Stimulated activated memory B cell treated with anti-CD40 and anti-IgM and Interleukin-4, amounts not matched to agents 10 μg/mL and 1 μg/mL and 100 μg/mL, for 72 hours (primary cell): Measurements from ENCODE around the gene SYNE1.

Experiments used
- ATAC-seq: fragments of 150-1000 bp; cut with Tn5 transposase; 2 replicates; pipeline ENCODE4 v1.10.0; 2021
- H3K27ac Mint-ChIP-seq: one replicate; pipeline ENCODE4 v1.8.0; 2022; ENCODE audit warnings: mild to moderate bottlenecking, mixed read lengths
- H3K27me3 Mint-ChIP-seq: one replicate; pipeline ENCODE4 v1.8.0; 2022; ENCODE audit warnings: mixed read lengths
- H3K36me3 Mint-ChIP-seq: one replicate; pipeline ENCODE4 v1.8.0; 2022; ENCODE audit warnings: mixed read lengths
- H3K4me1 Mint-ChIP-seq: one replicate; pipeline ENCODE4 v1.8.0; 2022; ENCODE audit warnings: mixed read lengths
- H3K4me3 Mint-ChIP-seq: one replicate; pipeline ENCODE4 v1.8.0; 2022; ENCODE audit warnings: mild to moderate bottlenecking, moderate library complexity, mixed read lengths
- H3K9me3 Mint-ChIP-seq: one replicate; pipeline ENCODE4 v1.8.0; 2022; ENCODE audit warnings: mixed read lengths

SYNE1 gene

DNA sequence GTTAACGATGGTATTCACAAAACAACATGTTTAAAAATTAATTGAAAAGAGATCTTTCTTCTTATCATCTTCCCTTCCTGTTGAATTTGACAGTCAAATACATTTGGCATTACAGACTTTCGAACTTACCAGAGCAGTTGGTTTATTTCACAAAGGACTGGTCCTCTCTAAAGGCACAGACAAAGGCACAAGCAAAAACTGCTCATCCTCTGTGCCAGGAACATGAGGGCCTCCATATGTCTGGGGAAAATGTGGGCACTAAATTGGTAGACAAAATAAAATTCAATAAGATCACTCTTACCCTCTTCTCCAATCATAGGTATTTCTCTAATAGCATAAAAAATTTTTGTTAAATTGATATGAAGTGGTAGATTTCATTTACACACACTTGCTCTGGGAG, 40.4 kb downstream of the SYNE1 start:
- no peaks in the 10 kb centered on the region for H3K9me3 Mint-ChIP-seq
- ATAC-seq, result no peak

DNA sequence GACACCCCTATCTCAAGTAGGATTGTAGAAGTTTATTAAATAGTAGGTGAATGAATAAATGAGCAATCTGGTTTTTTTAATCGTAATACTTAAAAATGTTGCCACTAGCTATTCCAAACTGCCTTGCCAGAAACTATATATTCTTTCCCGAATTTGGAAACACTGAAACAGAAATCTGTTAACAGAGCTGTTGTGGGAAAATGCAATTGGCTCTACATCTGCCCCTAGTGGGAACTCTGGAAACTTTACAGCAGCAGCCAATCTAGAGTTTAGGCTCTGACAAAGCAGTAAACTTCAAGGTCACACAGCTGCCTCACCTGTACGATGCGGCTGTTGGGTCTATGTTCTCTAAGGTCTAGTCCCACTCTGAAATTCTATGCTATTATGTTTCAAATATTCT, 41.7 kb downstream of the SYNE1 start:
- H3K36me3 Mint-ChIP-seq, result no peaks in the 10 kb centered on the region
- ATAC-seq, result no peak
- no peak overlapping the region for H3K4me3 Mint-ChIP-seq
- peaks cover 9% of the 10 kb centered on the region for H3K27me3 Mint-ChIP-seq
- H3K4me1 Mint-ChIP-seq, result no peaks in the 10 kb centered on the region
- no peak overlapping the region for H3K27ac Mint-ChIP-seq
- no peaks in the 10 kb centered on the region for H3K9me3 Mint-ChIP-seq

More for the DNA sequence above, 40.4 kb downstream of the SYNE1 start:
- Mint-ChIP-seq H3K27ac (no peak overlapping the region), H3K36me3 (no peaks in the 10 kb centered on the region), H3K4me3 (no peak overlapping the region), H3K27me3 (peaks cover 9% of the 10 kb centered on the region), H3K4me1 (no peaks in the 10 kb centered on the region)

DNA sequence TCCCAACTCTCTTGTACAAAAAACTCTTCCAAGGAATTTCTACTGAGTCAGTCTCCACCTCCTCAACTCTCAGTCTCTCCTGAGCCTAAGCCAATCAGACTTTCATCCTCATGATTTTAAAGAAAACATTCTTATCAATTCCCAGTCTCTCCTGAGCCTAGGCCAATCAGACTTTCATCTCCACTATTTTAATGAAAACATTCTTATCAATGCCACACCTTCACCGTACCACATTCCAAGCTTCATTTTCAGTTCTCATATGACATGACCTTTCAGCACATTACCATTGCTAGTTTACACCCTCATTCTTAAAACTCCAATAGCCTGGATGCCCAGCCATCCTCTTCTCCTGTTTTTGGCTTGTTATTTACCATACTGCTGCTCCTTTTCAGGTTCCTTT, 42.5 kb downstream of the SYNE1 start:
- Mint-ChIP-seq H3K27ac (no peak overlapping the region), H3K36me3 (no peaks in the 10 kb centered on the region), H3K4me3 (no peak overlapping the region), H3K27me3 (peaks cover 6% of the 10 kb centered on the region), H3K9me3 (no peaks in the 10 kb centered on the region), H3K4me1 (no peaks in the 10 kb centered on the region)
- no peak for ATAC-seq

DNA sequence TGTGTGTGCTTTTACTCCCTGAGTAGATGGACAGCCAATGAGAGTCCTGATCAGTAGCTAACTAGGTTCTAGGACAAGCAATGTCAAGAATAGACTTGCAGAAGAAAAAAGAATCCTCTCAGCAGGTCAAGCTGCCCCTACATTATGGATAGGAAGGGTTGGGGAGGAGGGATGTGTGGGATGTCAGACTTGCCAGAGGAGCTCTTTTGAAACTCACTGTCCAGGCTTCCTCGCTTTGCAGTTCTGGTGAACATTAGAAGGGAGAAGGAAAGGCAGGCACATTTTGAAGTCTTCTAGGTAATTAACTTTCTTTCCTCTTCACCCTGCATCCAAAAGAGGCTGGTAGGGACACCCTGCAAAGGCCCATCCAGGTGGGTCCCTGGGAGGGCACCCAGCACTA, 48.7 kb downstream of the SYNE1 start:
- Mint-ChIP-seq H3K9me3 (no peaks in the 10 kb centered on the region), H3K27me3 (no peaks in the 10 kb centered on the region), H3K4me3 (no peak overlapping the region)

DNA sequence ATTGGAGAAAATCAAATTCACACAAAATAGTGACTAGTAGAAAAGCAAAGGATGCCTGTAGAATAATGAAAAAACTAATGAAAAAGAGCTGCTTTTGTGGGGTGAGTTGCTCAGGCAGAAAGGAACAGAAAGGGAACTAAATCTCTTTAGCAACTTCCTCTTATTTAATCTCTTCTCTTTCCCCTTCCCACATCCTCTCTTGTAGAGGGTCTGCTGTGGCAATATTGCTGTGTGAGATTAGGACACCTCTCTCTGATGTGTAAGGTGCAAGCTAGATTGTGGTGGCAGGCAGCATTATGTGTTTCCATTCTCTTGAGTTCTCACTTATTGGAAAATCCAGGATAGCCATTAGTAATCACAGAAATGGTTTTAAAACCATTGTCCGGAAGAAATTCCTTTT, 49.7 kb downstream of the SYNE1 start:
- ATAC-seq, result no peak
- peaks cover 8% of the 10 kb centered on the region for H3K4me1 Mint-ChIP-seq
- no peaks in the 10 kb centered on the region for H3K9me3 Mint-ChIP-seq
- no peak overlapping the region for H3K27ac Mint-ChIP-seq
- no peaks in the 10 kb centered on the region for H3K36me3 Mint-ChIP-seq
- no peak overlapping the region for H3K4me3 Mint-ChIP-seq
- H3K27me3 Mint-ChIP-seq, result no peaks in the 10 kb centered on the region

More for the DNA sequence above, 48.7 kb downstream of the SYNE1 start:
- no peak for ATAC-seq
- no peaks in the 10 kb centered on the region for H3K36me3 Mint-ChIP-seq
- peaks cover 8% of the 10 kb centered on the region for H3K4me1 Mint-ChIP-seq
- H3K27ac Mint-ChIP-seq, result no peak overlapping the region

DNA sequence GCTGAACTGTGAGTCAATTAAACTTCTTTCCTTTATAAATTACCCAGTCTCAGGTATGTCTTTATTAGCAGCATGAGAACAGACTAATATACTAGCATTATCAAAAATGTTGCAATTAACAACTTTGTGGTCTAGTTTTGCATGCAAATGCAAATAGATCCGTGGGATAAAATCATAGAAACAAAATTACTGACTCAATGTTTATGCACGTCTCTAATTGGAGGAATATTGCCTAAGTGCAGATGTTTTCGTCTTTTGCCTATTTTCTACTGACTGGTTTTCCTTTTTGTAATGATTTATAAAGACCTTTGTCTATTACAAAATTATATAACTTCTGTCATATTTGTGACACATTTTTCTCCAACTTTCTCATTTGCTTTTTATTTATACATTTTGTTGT, 51.9 kb downstream of the SYNE1 start:
- ATAC-seq, result no peak
- no peaks in the 10 kb centered on the region for H3K36me3 Mint-ChIP-seq
- no peaks in the 10 kb centered on the region for H3K9me3 Mint-ChIP-seq
- no peak overlapping the region for H3K27ac Mint-ChIP-seq
- H3K27me3 Mint-ChIP-seq, result no peaks in the 10 kb centered on the region
- peaks cover 8% of the 10 kb centered on the region for H3K4me1 Mint-ChIP-seq
- no peak overlapping the region for H3K4me3 Mint-ChIP-seq

DNA sequence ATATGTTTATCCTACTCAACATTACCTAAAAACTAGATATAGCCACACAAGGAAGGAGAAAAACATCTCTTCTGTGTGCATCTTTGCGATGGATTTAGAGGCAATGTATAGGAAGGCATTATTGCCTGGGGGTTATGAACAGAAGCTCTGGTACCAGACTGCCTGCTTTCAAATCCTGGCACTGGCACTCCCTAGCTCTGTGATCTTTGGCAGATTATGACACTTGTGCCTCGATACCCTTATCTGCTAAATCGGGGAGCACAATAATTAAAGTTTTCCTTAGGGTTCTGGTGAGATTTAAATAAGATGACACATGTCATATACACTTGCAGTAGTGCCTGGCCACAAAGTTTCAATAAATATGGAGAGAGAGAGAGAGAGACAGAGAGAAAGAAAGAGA, 53.3 kb downstream of the SYNE1 start:
- Mint-ChIP-seq H3K9me3 (no peaks in the 10 kb centered on the region), H3K36me3 (no peaks in the 10 kb centered on the region), H3K27ac (no peak overlapping the region), H3K27me3 (no peaks in the 10 kb centered on the region), H3K4me3 (no peak overlapping the region), H3K4me1 (peaks cover 8% of the 10 kb centered on the region)
- no peak for ATAC-seq

DNA sequence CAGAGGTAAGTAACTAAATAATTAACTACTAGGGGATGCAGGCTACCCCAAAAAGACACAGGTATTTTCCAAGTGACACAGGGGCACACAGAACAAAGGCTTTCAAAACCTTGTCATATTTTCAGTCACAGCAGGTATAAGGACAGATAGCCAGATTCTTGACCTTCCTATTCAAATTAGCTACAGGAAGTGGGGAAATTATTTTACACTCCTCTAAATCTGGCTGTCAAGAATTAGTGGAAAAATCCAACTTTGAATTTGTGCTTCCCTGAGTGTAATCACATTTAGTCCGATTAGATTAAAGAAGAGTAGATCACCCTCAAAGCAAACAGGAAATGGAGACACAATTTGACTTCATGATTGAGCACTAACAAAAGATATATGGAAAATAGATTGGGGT, 60.6 kb downstream of the SYNE1 start:
- Mint-ChIP-seq H3K27ac (no peak overlapping the region), H3K36me3 (no peaks in the 10 kb centered on the region), H3K4me3 (no peak overlapping the region), H3K27me3 (no peaks in the 10 kb centered on the region), H3K4me1 (no peaks in the 10 kb centered on the region), H3K9me3 (no peaks in the 10 kb centered on the region)
- no peak for ATAC-seq

DNA sequence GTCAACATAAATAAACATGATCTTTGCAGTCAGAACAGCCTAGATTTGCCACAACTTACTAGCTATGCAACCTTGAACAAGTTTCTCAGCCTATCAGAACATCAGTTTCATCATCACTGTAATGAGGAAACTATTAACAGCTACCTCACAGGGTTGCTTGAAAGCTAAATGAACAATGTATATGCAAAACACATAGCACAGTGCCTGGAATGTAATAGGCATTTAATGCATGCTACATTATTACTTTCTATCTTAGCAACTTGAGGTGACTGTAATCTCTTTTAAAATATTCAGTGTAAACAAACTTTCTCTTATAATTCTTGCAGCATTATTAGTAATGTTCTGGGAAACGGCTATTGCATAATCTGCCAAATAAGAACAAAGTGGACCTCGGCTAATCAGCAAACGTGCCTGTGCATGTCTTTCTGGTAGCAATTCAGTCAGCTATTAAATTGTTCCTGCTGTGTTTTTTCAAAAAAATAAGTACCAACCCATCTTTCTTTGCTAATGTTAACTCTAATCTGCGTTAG, 61.5 kb downstream of the SYNE1 start:
- no peak overlapping the region for H3K4me3 Mint-ChIP-seq
- no peaks in the 10 kb centered on the region for H3K9me3 Mint-ChIP-seq
- no peaks in the 10 kb centered on the region for H3K4me1 Mint-ChIP-seq
- no peak for ATAC-seq
- H3K27me3 Mint-ChIP-seq, result no peaks in the 10 kb centered on the region
- no peak overlapping the region for H3K27ac Mint-ChIP-seq
- H3K36me3 Mint-ChIP-seq, result no peaks in the 10 kb centered on the region

DNA sequence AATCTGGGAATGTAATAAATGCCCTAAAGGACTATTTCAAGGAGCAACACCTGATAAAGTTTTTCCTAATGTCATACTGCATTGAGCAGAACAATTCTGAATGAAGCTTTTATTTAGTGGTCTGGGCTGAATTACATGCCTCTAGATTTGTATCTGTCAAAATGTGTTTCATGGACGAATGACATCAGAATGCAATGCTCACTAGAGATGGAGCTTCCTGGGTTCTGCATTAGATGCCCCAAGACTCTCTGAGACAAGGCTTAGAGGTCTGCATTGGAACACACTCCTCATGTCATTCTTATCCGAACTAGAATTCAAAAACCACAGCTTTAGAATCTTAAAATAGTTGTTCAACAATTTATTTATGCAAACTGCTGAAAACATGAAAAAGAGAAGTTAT, 62.0 kb downstream of the SYNE1 start:
- no peak overlapping the region for H3K27ac Mint-ChIP-seq

DNA sequence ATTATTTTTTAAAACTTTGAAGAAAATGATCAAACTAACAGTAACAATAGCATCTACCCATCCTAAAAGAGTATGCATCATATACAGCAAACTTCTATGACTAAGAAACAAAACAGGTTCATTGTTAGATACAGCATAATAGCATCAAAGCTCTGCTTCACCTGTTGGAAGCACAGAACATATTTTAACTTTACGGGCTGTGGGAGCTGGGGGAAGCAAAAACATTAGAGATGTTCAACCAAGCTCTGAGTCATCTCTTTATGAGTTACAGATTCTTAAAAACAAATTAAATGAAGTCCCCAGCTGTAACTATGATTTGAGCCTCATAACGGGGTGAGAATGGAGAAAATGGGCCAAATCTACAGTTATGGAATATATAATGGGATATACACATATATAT, 63.4 kb downstream of the SYNE1 start:
- Mint-ChIP-seq H3K4me1 (no peaks in the 10 kb centered on the region), H3K36me3 (no peaks in the 10 kb centered on the region), H3K27ac (no peak overlapping the region), H3K27me3 (peaks cover 9% of the 10 kb centered on the region), H3K9me3 (no peaks in the 10 kb centered on the region), H3K4me3 (no peak overlapping the region)
- no peak for ATAC-seq

More for the DNA sequence above, 62.0 kb downstream of the SYNE1 start:
- ATAC-seq, result no peak
- no peaks in the 10 kb centered on the region for H3K36me3 Mint-ChIP-seq
- H3K27me3 Mint-ChIP-seq, result peaks cover 5% of the 10 kb centered on the region
- H3K4me3 Mint-ChIP-seq, result no peak overlapping the region
- H3K9me3 Mint-ChIP-seq, result no peaks in the 10 kb centered on the region
- no peaks in the 10 kb centered on the region for H3K4me1 Mint-ChIP-seq

DNA sequence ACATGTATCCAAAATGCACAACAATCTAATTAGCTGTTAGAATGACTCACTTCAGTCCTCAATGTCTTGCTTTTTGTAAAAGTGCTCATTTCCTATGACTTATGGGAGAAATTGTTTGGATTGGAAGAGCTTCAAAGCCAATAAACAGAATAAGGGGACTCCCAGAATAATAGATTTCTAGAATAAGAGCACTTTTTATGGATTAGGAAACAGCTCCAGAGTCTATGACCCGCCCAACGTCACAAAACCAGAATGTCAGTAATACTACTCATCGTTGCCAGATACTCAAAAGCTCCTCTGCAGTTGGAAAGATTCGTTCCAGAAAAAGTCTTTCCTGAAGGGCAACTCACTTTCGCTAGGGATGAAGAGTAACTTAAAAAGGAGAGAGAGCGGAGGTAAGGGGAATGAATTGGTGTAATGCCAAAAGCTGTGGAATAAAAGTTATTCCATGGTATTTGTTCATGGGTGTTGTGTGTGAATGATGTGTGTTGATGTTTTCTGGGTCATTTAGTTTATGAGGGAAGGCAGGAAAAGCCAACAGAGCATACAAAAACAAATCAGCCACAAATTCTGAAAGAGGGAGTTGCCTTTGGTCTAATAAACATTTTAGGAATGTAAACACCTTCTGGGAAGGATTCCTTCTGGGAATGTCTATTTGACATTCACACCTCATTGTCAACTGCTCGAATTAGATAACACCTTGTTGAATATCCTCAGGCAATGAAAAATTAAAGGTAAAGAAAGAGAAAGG, 64.6 kb downstream of the SYNE1 start:
- Mint-ChIP-seq H3K4me1 (no peaks in the 10 kb centered on the region), H3K4me3 (no peak overlapping the region), H3K36me3 (no peaks in the 10 kb centered on the region), H3K27ac (no peak overlapping the region), H3K9me3 (no peaks in the 10 kb centered on the region), H3K27me3 (peaks cover 9% of the 10 kb centered on the region)
- no peak for ATAC-seq

DNA sequence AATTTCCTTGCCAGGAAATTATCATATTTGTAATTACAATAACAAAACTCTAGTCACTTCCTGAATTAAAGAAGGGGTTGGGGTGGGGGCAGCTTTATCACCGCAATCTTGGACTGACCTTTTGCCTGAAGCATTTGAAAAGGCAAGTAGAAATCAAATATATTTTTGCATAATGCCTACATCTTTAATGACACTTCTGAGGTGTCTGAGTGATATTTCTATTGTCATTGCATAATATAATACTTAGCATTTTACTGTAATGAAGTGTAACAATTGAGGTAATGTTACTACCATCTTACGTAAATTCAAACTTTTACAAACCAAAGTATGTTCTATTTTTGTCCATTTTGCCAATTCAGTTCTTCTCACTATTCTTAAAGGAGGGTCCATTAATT, 65.2 kb downstream of the SYNE1 start:
- ATAC-seq, result no peak
- H3K9me3 Mint-ChIP-seq, result no peaks in the 10 kb centered on the region
- peaks cover 9% of the 10 kb centered on the region for H3K27me3 Mint-ChIP-seq
- H3K36me3 Mint-ChIP-seq, result no peaks in the 10 kb centered on the region
- H3K27ac Mint-ChIP-seq, result no peak overlapping the region
- no peaks in the 10 kb centered on the region for H3K4me1 Mint-ChIP-seq
- H3K4me3 Mint-ChIP-seq, result no peak overlapping the region

DNA sequence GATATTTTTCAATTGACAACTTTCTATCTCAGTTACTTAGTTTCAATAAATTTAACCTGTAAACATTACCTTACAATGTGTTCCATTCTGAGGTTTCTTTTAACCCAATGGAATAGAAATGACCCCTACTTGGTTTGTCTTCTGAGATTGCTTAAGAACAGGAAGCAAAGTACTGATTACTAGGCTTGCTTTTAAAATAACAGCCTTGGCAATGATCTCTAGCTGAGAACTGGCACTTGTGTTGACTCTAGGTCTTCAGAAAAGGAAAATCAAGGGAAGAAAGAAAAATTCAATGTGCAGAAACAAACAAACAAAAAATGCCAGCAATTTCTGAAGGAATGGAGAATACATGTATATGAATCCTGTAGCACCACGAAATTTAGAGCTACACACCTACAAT, 66.1 kb downstream of the SYNE1 start:
- Mint-ChIP-seq H3K4me1 (no peaks in the 10 kb centered on the region), H3K27ac (no peak overlapping the region), H3K27me3 (peaks cover 9% of the 10 kb centered on the region), H3K9me3 (no peaks in the 10 kb centered on the region), H3K4me3 (no peak overlapping the region), H3K36me3 (no peaks in the 10 kb centered on the region)
- ATAC-seq, result no peak

DNA sequence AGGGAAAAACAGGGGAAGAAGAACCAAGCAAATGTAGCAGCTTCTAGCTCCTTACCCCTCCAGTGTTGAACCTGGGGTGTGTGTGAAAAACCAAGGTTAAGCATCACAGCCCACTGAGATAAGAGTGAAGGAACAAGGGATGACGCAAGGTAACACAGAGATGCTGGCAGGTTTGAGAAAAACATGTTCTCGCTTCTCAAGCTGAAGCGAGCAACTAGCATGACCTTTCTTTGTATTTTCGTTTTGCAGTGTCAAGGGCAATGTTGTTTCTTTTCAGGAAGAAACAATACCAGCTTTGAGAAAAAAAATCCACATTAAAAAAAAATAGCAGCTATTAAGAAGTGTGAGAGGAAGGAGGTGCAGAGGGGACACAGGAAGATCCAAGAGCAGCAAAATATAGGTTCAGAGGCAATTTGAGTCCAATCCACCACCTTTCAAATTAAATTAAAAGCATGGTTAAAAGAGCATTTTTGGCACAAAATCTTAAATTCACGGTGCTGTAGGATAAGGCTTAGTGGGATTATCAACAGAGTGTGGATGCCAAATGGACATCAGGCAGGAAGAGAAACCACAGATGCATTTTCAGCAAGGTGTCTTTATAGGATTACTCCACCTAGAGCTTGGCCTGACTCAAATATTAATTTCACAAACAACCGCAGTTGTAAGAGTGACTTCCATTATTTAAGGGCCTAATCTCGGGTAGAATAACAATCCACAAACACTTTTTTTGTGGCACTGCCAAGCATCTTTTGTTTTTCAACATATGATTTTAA, 70.9 kb downstream of the SYNE1 start:
- H3K4me1 Mint-ChIP-seq, result no peaks in the 10 kb centered on the region
- no peak overlapping the region for H3K27ac Mint-ChIP-seq
- peaks cover 9% of the 10 kb centered on the region for H3K27me3 Mint-ChIP-seq
- ATAC-seq, result no peak
- no peak overlapping the region for H3K4me3 Mint-ChIP-seq
- H3K9me3 Mint-ChIP-seq, result no peaks in the 10 kb centered on the region
- no peaks in the 10 kb centered on the region for H3K36me3 Mint-ChIP-seq

DNA sequence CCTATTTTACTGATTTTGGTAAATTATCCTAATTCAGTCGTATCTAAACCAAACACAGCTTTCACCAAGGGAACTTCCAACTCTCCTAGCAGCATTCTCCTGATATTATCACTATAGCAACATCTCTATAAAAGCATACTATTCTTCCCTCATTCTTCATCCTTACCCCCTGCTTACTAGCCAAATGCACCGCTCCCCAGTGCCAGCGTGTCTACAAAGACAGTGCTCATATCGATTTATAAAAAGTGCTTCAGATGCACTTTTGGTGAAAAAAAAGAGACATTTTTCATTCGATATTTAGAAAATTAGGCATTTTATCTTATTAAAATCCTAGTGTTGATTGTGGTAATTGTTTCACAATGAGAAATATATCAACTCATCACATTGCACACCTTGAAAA, 74.0 kb downstream of the SYNE1 start:
- no peak overlapping the region for H3K4me3 Mint-ChIP-seq
- peaks cover 7% of the 10 kb centered on the region for H3K9me3 Mint-ChIP-seq
- H3K4me1 Mint-ChIP-seq, result no peaks in the 10 kb centered on the region
- no peaks in the 10 kb centered on the region for H3K36me3 Mint-ChIP-seq
- peaks cover 10% of the 10 kb centered on the region for H3K27me3 Mint-ChIP-seq
- H3K27ac Mint-ChIP-seq, result no peak overlapping the region
- no peak for ATAC-seq
